HCT116 (cell line): ENCODE data around the gene SPEM1. TPM values are rescaled to one million over a fixed set of nuclear protein-coding genes. Genes with fewer than 3 reads are reported as not detected.

Source experiments
- ATAC-seq: fragments of 200-7000 bp; cut with Tn5 transposase; 2 replicates; pipeline ENCODE4 v1.9.1; 2020; ENCODE audit warnings: mild to moderate bottlenecking, moderate library complexity
- BruUV-seq: library from RNA; stranded (reverse); fragments of 400-500 nt; replicated peaks from 2 replicates; lab custom pipeline; 2021; lab: Mats Ljungman, UMichigan
- CTCF ChIA-PET: fragments of 300-600 bp; sonication (Branson Sonifier 250); formaldehyde crosslinking; loops from one replicate; lab custom pipeline; 2021; ENCODE audit warnings: antibody characterized with exemption; lab: Charles Lee
- POLR2A ChIA-PET: fragments of 300-600, 350-600 bp; sonication (Branson Sonifier 250); formaldehyde crosslinking; loops from one replicate; lab custom pipeline; 2021; ENCODE audit warnings: antibody characterized with exemption; lab: Charles Lee
- RAD21 ChIA-PET, 2 experiments: fragments of 300-600 bp; sonication (Branson Sonifier 250); formaldehyde crosslinking; loops; one replicate each; lab custom pipeline; 2023; ENCODE audit warnings: low total read pairs in 2 of 2; ENCODE audit not compliant: uncharacterized antibody in 2 of 2, unreplicated experiment in 2 of 2, low non-redundant PET in 1 of 2; lab: Charles Lee
- DNase-seq: peaks from one replicate; pipeline ENCODE4 v3.0.0-alpha.2; 2010; ENCODE audit warnings: low read depth, low spot score
- H2AFZ ChIP-seq: fragments of 200-600 bp; shearing (Covaris generic), sonication (generic); 2 replicates; pipeline ENCODE4 v1.6.1; 2017; ENCODE audit warnings: low read depth, mixed run types, mixed read lengths, antibody characterized with exemption, low read length; ENCODE audit not compliant: poor library complexity, severe bottlenecking
- H3K27ac ChIP-seq: 2 replicates; pipeline ENCODE4 v1.5.1; 2012; ENCODE audit warnings: low read depth, low read length
- H3K27me3 ChIP-seq: fragments of 200-600 bp; sonication (generic); 2 replicates; pipeline ENCODE4 v1.6.1; 2016; ENCODE audit warnings: mixed run types, low read length, mixed read lengths; ENCODE audit not compliant: insufficient read depth
- H3K36me3 ChIP-seq, 2 experiments: fragments of 200-500 bp in 1 of 2; fragments of 200-600 bp in 1 of 2; sonication (Bioruptor generic) in 1 of 2; sonication (generic) in 1 of 2; 2 replicates each; pipeline versions ENCODE4 v1.5.1 to v1.6.1; 2014 to 2016; ENCODE audit warnings: low read length in 2 of 2, inconsistent platforms in 1 of 2, mixed read lengths in 1 of 2, mixed run types in 1 of 2; ENCODE audit not compliant: insufficient read depth in 2 of 2, control insufficient read depth in 1 of 2
- H3K4me1 ChIP-seq, 2 experiments: fragments of 200-600 bp in 1 of 2; sonication (generic) in 1 of 2; 2 replicates each; pipeline versions ENCODE4 v1.5.1 to v1.6.1; 2012 to 2017; ENCODE audit warnings: low read length in 2 of 2, inconsistent platforms in 1 of 2, mild to moderate bottlenecking in 1 of 2, mixed read lengths in 1 of 2, mixed run types in 1 of 2, moderate library complexity in 1 of 2; ENCODE audit not compliant: insufficient read depth in 2 of 2, control insufficient read depth in 1 of 2
- H3K4me2 ChIP-seq: fragments of 200-600 bp; sonication (generic); 2 replicates; pipeline ENCODE4 v1.6.1; 2017; ENCODE audit warnings: mixed run types, low read length, mixed read lengths
- H3K4me3 ChIP-seq, 2 experiments: fragments of 200-600 bp in 1 of 2; sonication (generic) in 1 of 2; replicated peaks in 1 of 2; 2 replicates each; pipeline ENCODE4 v1.5.1; 2011 to 2016; ENCODE audit warnings: low read length in 2 of 2, control low read depth in 1 of 2, low read depth in 1 of 2, mild to moderate bottlenecking in 1 of 2, mixed read lengths in 1 of 2, mixed run types in 1 of 2
- H3K79me2 ChIP-seq: fragments of 200-600 bp; sonication (generic); 2 replicates; pipeline ENCODE4 v1.6.1; 2017; ENCODE audit warnings: mild to moderate bottlenecking, mixed run types, low read length, moderate library complexity, mixed read lengths; ENCODE audit not compliant: insufficient read depth
- H3K9ac ChIP-seq: fragments of 200-600 bp; sonication (generic); 2 replicates; pipeline ENCODE4 v1.6.1; 2016; ENCODE audit warnings: low read length, mixed read lengths
- H3K9me2 ChIP-seq: fragments of 200-600 bp; sonication (generic), shearing (Covaris generic); 2 replicates; pipeline ENCODE4 v1.6.1; 2017; ENCODE audit warnings: mixed run types, mild to moderate bottlenecking, moderate library complexity; ENCODE audit not compliant: insufficient read depth
- H3K9me3 ChIP-seq, 2 experiments: fragments of 200-500 bp in 1 of 2; fragments of 200-600 bp in 1 of 2; sonication (Bioruptor generic) in 1 of 2; sonication (generic) in 1 of 2; 2 replicates each; pipeline ENCODE4 v1.6.1; 2014 to 2017; ENCODE audit warnings: low read length in 2 of 2, mixed read lengths in 2 of 2, inconsistent platforms in 1 of 2, low read depth in 1 of 2, mild to moderate bottlenecking in 1 of 2, mixed run types in 1 of 2, moderate library complexity in 1 of 2; ENCODE audit not compliant: control insufficient read depth in 1 of 2, insufficient read depth in 1 of 2
- H4K20me1 ChIP-seq: fragments of 200-600 bp; sonication (generic), shearing (Covaris generic); 2 replicates; pipeline ENCODE4 v1.6.1; 2017; ENCODE audit warnings: mixed run types, mild to moderate bottlenecking, moderate library complexity; ENCODE audit not compliant: insufficient read depth
- CBX3 ChIP-seq: IDR thresholded peaks from 2 replicates; pipeline ENCODE4 v1.6.1; 2012; ENCODE audit warnings: low read depth
- EGR1 ChIP-seq: IDR thresholded peaks from 2 replicates; pipeline ENCODE4 v1.6.1; 2012; ENCODE audit warnings: low read depth
- EZH2 ChIP-seq: fragments of 200-600 bp; sonication (generic); IDR thresholded peaks from 2 replicates; pipeline ENCODE4 v1.6.1; 2017; ENCODE audit warnings: antibody characterized with exemption, mixed run types
- EZH2phosphoT487 ChIP-seq: fragments of 200-600 bp; IDR thresholded peaks from 2 replicates; pipeline ENCODE4 v1.6.1; 2018; ENCODE audit warnings: antibody characterized with exemption, borderline replicate concordance
- JUND ChIP-seq: IDR thresholded peaks from 2 replicates; pipeline ENCODE4 v1.6.1; 2012
- POLR2A ChIP-seq: IDR thresholded peaks from 2 replicates; pipeline ENCODE4 v1.7.0; 2011; ENCODE audit warnings: borderline replicate concordance; ENCODE audit not compliant: insufficient read depth, insufficient read length; ENCODE audit errors: extremely low read depth
- POLR2AphosphoS5 ChIP-seq: IDR thresholded peaks from 2 replicates; pipeline ENCODE4 v1.6.1; 2011; ENCODE audit warnings: mild to moderate bottlenecking, low read depth, low read length, moderate library complexity
- SIN3A ChIP-seq: IDR thresholded peaks from 2 replicates; pipeline ENCODE4 v1.6.1; 2012; ENCODE audit warnings: low read depth
- SP1 ChIP-seq: IDR thresholded peaks from 2 replicates; pipeline ENCODE4 v1.6.1; 2012; ENCODE audit warnings: low read depth
- SRF ChIP-seq: IDR thresholded peaks from 2 replicates; pipeline ENCODE4 v1.6.1; 2012; ENCODE audit warnings: low read depth
- TCF7L2 ChIP-seq: IDR thresholded peaks from 2 replicates; pipeline ENCODE4 v1.7.0; 2011; ENCODE audit warnings: borderline replicate concordance, inconsistent platforms; ENCODE audit not compliant: insufficient read depth, insufficient read length; ENCODE audit errors: extremely low read depth
- intact Hi-C: fragments of 100-400 bp; cut with micrococcal nuclease; formaldehyde crosslinking; loops from 2 replicates; pipeline ENCODE4 v1.10.0; 2022
- total RNA-seq: library from RNA; stranded (reverse); gene quantifications from one replicate; pipeline ENCODE4 v1.2.1, GENCODE V29; 2021; ENCODE audit not compliant: unreplicated experiment
- TF ChIP-seq, protein P1 (sequence below): IDR thresholded peaks from 2 replicates; pipeline ENCODE4 v1.6.1; 2011; ENCODE audit warnings: mild to moderate bottlenecking, low read length, moderate library complexity; ENCODE audit not compliant: insufficient replicate concordance; ENCODE audit errors: extremely low read depth
- TF ChIP-seq, protein P2 (sequence below): IDR thresholded peaks from 2 replicates; pipeline ENCODE4 v1.6.1; 2012; ENCODE audit warnings: low read depth
- TF ChIP-seq, protein P3 (sequence below), 3 experiments: fragments of 200-600 bp in 1 of 3; sonication (generic) in 1 of 3; IDR thresholded peaks in 2 of 3; conservative IDR thresholded peaks in 1 of 3; 2 replicates each; pipeline ENCODE4 v1.5.1; 2012 to 2017; ENCODE audit warnings: low read depth in 2 of 3, low read length in 2 of 3, antibody characterized with exemption in 1 of 3, borderline replicate concordance in 1 of 3, control low read depth in 1 of 3, mild to moderate bottlenecking in 1 of 3, mixed read lengths in 1 of 3, mixed run types in 1 of 3, moderate library complexity in 1 of 3; ENCODE audit not compliant: insufficient read depth in 1 of 3

SPEM1 gene
- total RNA-seq, 1 experiment from 2014 or later = 0.32 TPM

DNA sequence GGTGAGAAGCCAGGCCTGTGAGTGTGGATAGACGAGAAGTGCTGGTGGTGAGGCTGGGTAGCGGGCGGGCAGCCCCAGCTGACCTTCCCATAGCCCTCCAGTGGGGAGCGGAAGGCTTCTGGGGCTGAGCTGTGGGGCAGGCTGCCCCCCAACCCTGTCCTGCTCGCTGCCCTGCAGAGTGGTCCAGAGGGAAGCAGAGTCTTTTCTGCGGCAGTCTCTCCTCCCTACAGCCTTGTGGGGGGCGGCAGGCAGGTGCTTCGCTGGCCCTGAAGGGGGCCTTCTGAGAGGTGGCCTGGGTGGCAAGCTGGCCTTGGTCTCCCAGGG is 8.7 kb upstream of the SPEM1 start (continued):
- no peak for TF ChIP-seq EZH2
- TF ChIP-seq SIN3A = no peak
- no peak for TF ChIP-seq POLR2A
- TF ChIP-seq, protein P1, sequence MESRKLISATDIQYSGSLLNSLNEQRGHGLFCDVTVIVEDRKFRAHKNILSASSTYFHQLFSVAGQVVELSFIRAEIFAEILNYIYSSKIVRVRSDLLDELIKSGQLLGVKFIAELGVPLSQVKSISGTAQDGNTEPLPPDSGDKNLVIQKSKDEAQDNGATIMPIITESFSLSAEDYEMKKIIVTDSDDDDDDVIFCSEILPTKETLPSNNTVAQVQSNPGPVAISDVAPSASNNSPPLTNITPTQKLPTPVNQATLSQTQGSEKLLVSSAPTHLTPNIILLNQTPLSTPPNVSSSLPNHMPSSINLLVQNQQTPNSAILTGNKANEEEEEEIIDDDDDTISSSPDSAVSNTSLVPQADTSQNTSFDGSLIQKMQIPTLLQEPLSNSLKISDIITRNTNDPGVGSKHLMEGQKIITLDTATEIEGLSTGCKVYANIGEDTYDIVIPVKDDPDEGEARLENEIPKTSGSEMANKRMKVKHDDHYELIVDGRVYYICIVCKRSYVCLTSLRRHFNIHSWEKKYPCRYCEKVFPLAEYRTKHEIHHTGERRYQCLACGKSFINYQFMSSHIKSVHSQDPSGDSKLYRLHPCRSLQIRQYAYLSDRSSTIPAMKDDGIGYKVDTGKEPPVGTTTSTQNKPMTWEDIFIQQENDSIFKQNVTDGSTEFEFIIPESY = no peak
- TF ChIP-seq CBX3 = no peak

DNA sequence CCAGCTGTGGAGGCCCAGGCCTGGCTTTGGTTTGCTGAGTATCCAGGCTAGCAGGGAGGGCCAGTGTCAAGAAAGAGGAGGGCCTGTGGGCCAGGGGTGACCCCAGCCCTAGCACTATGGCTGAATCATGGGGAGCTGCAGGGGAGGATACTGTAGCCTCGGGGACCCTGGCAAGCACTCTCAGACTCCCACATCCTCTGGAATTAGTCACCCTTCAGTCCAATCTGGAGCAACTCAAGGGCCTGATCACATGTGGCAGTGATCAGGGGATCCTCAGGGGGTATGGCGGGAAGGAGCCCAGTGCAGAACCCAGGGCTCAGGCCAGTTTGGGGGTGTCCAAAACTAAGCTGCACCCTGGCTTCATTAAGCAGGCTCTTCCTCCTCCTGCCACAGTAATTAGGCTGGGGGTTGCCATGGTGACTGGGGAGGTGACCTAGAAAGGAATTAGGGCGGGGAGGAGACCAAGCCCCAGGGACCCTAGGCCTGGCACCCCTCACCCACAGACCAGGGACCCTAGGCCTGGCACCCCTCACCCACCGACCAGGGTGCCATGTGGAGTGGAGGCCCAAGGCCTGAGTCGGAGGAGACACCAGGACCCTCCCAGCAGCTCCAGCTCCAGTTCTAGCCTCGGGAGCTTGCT is 6.7 kb upstream of the SPEM1 start:
- no peak overlapping the region for H3K4me2 ChIP-seq
- H3K4me1 ChIP-seq = peaks cover 0 to 3% of the 10 kb centered on the region in 2 experiments; a peak in 1 of 4 replicates
- peaks cover 3 to 6% of the 10 kb centered on the region in 2 experiments; a peak in 2 of 4 replicates for H3K36me3 ChIP-seq
- no peak overlapping the region for H2AFZ ChIP-seq
- H3K9ac ChIP-seq = no peak overlapping the region
- BruUV-seq = no TSS peak
- intact Hi-C loops = no loop called here
- H3K79me2 ChIP-seq = no peaks in the 10 kb centered on the region
- ChIA-PET POLR2A (interaction anchor here (1.3 kb wide), 2 partner anchors 9 to 23 kb away, joined by 3 to 4 read pairs; partner anchors contain the start of gene TMEM256), RAD21 (no interaction called here), CTCF (no interaction called here)
- ATAC-seq (no peak), DNase-seq (no peak)
- H3K9me3 ChIP-seq = no peaks in the 10 kb centered on the region
- no peaks in the 10 kb centered on the region for H3K27me3 ChIP-seq
- H3K9me2 ChIP-seq = no peaks in the 10 kb centered on the region
- no peaks in the 10 kb centered on the region for H4K20me1 ChIP-seq
- H3K4me3 ChIP-seq = no peak overlapping the region
- no peak overlapping the region; the same call in 1 of the 2 replicates for H3K27ac ChIP-seq
- TF ChIP-seq, protein P2, sequence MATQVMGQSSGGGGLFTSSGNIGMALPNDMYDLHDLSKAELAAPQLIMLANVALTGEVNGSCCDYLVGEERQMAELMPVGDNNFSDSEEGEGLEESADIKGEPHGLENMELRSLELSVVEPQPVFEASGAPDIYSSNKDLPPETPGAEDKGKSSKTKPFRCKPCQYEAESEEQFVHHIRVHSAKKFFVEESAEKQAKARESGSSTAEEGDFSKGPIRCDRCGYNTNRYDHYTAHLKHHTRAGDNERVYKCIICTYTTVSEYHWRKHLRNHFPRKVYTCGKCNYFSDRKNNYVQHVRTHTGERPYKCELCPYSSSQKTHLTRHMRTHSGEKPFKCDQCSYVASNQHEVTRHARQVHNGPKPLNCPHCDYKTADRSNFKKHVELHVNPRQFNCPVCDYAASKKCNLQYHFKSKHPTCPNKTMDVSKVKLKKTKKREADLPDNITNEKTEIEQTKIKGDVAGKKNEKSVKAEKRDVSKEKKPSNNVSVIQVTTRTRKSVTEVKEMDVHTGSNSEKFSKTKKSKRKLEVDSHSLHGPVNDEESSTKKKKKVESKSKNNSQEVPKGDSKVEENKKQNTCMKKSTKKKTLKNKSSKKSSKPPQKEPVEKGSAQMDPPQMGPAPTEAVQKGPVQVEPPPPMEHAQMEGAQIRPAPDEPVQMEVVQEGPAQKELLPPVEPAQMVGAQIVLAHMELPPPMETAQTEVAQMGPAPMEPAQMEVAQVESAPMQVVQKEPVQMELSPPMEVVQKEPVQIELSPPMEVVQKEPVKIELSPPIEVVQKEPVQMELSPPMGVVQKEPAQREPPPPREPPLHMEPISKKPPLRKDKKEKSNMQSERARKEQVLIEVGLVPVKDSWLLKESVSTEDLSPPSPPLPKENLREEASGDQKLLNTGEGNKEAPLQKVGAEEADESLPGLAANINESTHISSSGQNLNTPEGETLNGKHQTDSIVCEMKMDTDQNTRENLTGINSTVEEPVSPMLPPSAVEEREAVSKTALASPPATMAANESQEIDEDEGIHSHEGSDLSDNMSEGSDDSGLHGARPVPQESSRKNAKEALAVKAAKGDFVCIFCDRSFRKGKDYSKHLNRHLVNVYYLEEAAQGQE = no peak
- TF ChIP-seq JUND (no peak), EGR1 (no peak), POLR2A (no peak), TCF7L2 (no peak), POLR2AphosphoS5 (no peak), SRF (no peak), SP1 (no peak), EZH2phosphoT487 (no peak)
- TF ChIP-seq, protein P1 = no peak
- TF ChIP-seq, protein P3, sequence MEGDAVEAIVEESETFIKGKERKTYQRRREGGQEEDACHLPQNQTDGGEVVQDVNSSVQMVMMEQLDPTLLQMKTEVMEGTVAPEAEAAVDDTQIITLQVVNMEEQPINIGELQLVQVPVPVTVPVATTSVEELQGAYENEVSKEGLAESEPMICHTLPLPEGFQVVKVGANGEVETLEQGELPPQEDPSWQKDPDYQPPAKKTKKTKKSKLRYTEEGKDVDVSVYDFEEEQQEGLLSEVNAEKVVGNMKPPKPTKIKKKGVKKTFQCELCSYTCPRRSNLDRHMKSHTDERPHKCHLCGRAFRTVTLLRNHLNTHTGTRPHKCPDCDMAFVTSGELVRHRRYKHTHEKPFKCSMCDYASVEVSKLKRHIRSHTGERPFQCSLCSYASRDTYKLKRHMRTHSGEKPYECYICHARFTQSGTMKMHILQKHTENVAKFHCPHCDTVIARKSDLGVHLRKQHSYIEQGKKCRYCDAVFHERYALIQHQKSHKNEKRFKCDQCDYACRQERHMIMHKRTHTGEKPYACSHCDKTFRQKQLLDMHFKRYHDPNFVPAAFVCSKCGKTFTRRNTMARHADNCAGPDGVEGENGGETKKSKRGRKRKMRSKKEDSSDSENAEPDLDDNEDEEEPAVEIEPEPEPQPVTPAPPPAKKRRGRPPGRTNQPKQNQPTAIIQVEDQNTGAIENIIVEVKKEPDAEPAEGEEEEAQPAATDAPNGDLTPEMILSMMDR (IDR thresholded peaks at IDR 0.05 in 2 of 3, conservative IDR thresholded peaks at IDR 0.05 in 1 of 3; ENCODE audit: borderline replicate concordance in 1 of 3, insufficient read depth in 1 of 3, low read depth in 2 of 3, low read length in 2 of 3) = no peak
